Activated CD4-positive, alpha-beta T cell treated with anti-CD3 and anti-CD28 coated beads for 36 hours (primary cell): ENCODE results near the gene C9orf57. TPM values are rescaled to one million over a fixed set of nuclear protein-coding genes. Genes with fewer than 3 reads are reported as not detected.

Experiments
- ATAC-seq: fragments of 200-7000 bp; cut with Tn5 transposase; one replicate; pipeline ENCODE4 v1.10.0; 2021; ENCODE audit warnings: mild to moderate bottlenecking, moderate library complexity
- CTCF ChIA-PET: fragments of 350-600 bp; sonication (Branson Sonifier 250); formaldehyde crosslinking; loops from one replicate; lab custom pipeline; 2021; ENCODE audit warnings: antibody characterized with exemption; lab: Charles Lee
- POLR2A ChIA-PET: fragments of 350-600 bp; sonication (Branson Sonifier 250); formaldehyde crosslinking; loops from one replicate; lab custom pipeline; 2021; ENCODE audit warnings: antibody characterized with exemption, inconsistent platforms; lab: Charles Lee
- DNase-seq: peaks from one replicate; pipeline ENCODE4 v3.0.0-alpha.2; 2020
- H3K27ac Mint-ChIP-seq: one replicate; pipeline ENCODE4 v1.8.0; 2021; ENCODE audit warnings: mixed read lengths
- H3K27me3 Mint-ChIP-seq: one replicate; pipeline ENCODE4 v1.8.0; 2021; ENCODE audit warnings: mixed read lengths
- H3K36me3 Mint-ChIP-seq: one replicate; pipeline ENCODE4 v1.8.0; 2021; ENCODE audit warnings: low read depth, mixed read lengths
- H3K4me1 Mint-ChIP-seq: one replicate; pipeline ENCODE4 v1.8.0; 2021; ENCODE audit warnings: mixed read lengths
- H3K4me3 Mint-ChIP-seq: one replicate; pipeline ENCODE4 v1.8.0; 2021; ENCODE audit warnings: mild to moderate bottlenecking, moderate library complexity, mixed read lengths
- H3K9me3 Mint-ChIP-seq: one replicate; pipeline ENCODE4 v1.8.0; 2021; ENCODE audit warnings: low read depth, mixed read lengths
- intact Hi-C, 2 experiments: fragments of 100-400 bp; cut with DNase I in 1 of 2; cut with micrococcal nuclease in 1 of 2; formaldehyde crosslinking; loops; one replicate each; pipeline versions ENCODE4 v1.14.2 to v1.15.1; 2022 to 2024; cut with DNase I, micrococcal nuclease
- total RNA-seq, 2 experiments: library from RNA; stranded (reverse); gene quantifications; one replicate each; pipeline ENCODE4 v1.2.3, GENCODE V29; 2021

The C9orf57 gene
- total RNA-seq, 2 experiments from 2014 or later, result not detected

DNA sequence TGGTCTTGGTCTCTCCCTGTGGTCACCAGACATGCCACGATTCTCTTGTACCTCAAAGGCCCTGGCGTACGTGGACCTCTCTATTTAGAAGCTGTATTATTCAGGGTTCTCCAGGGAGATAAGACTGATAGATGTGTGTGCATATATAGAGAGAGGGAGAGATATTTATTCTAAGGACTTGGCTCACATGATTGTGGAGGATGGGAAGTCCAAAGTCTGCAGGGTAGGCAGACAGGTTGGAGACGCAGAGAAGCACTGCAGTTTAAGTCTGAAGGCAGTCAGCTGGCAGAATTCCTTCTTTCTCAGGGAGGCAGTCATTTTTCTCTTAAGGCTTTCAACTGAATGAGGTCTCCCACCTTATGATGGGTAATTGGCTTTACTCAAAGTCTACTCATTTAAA lies 16.3 kb downstream of the C9orf57 start:
- POLR2A ChIA-PET, result no interaction called here
- no peak overlapping the region for H3K27ac Mint-ChIP-seq
- CTCF ChIA-PET, result no interaction called here
- H3K4me3 Mint-ChIP-seq, result no peak overlapping the region
- ATAC-seq, result no peak
- H3K36me3 Mint-ChIP-seq, result no peaks in the 10 kb centered on the region
- DNase-seq, result no peak
- intact Hi-C loops, result loop anchor here in 1 of 2 experiments (10.0 kb wide), 2 partner anchors 551 to 781 kb away; no protein-coding TSS in a partner anchor
- H3K9me3 Mint-ChIP-seq, result no peaks in the 10 kb centered on the region
- H3K27me3 Mint-ChIP-seq, result peaks cover 10% of the 10 kb centered on the region
- H3K4me1 Mint-ChIP-seq, result peaks cover 3% of the 10 kb centered on the region

DNA sequence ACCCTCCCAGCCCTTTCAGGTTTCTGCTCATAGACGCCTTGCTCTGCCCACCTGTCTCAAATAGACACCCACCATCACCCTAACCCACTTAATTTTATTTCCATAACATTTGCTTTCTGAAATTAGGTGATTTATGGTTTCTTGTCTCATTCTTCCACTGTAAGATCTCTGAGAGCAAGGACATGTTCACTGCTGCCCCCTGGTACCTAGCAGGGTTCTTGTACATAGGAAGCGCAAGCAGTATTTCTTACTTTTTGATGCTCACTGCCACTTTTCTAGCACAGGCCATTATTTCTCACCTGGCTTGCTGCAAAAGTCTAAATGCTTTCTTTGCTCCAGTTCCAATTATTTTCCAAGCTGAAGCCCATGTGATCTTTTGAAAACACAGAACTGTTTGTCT lies 16.8 kb downstream of the C9orf57 start:
- ChIA-PET POLR2A (no interaction called here), CTCF (no interaction called here)
- H3K27me3 Mint-ChIP-seq, result peaks cover 11% of the 10 kb centered on the region
- H3K9me3 Mint-ChIP-seq, result no peaks in the 10 kb centered on the region
- intact Hi-C loops, result loop anchor here in 1 of 2 experiments (10.0 kb wide), 2 partner anchors 551 to 781 kb away; no protein-coding TSS in a partner anchor
- DNase-seq (no peak), ATAC-seq (no peak)
- H3K27ac Mint-ChIP-seq, result no peak overlapping the region
- H3K4me3 Mint-ChIP-seq, result no peak overlapping the region
- no peaks in the 10 kb centered on the region for H3K36me3 Mint-ChIP-seq
- H3K4me1 Mint-ChIP-seq, result peaks cover 5% of the 10 kb centered on the region

DNA sequence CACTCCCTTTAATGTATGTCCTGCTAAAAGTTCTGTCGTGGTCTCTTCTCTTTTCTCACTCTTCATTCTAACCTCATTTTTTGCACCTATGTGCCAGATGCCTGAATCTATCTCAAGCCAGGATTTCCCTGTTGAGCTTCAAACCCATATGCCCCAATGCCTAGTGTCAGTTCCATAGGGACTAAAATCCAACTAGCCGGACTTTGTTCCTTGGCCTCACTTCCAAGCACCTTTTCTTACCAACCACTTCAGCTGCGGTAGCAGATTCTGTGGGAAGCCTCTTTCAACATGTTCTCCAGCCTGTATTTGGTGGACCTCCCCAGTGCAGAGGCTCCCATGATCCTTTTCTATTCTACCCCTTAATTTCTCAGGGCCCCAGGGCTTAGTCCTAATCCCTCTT lies 17.5 kb downstream of the C9orf57 start:
- intact Hi-C loops, result loop anchor here in 1 of 2 experiments (10.0 kb wide), 2 partner anchors 552 to 782 kb away; no protein-coding TSS in a partner anchor
- no peak for ATAC-seq

DNA sequence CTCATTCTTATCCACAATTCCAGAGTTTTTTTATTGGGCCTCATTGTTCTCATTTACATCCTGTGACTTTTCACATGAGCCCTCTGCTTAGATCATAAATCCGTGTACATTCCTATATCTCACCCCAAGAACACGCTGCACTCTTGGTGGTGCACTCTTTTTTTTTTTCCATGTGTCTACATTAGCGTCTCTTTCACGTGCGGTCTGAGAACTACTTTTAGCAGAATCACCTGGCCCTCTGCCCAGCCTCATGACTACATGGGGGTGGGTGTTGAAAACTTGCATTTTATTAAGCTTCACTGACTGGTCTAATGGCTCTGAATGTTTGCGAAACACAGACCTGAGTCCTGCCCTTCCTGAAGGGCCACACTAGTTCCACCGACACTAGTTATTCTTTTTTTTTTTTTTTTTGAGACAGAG lies 18.6 kb downstream of the C9orf57 start:
- peaks cover 5% of the 10 kb centered on the region for H3K4me1 Mint-ChIP-seq
- peaks cover 11% of the 10 kb centered on the region for H3K27me3 Mint-ChIP-seq
- intact Hi-C loops, result loop anchor here in 1 of 2 experiments (10.0 kb wide), 2 partner anchors 553 to 783 kb away; no protein-coding TSS in a partner anchor
- H3K9me3 Mint-ChIP-seq, result no peaks in the 10 kb centered on the region
- H3K36me3 Mint-ChIP-seq, result no peaks in the 10 kb centered on the region
- ATAC-seq (no peak), DNase-seq (no peak)
- ChIA-PET CTCF (interaction anchor here (9.9 kb wide), 1 partner anchor 233 kb away, joined by 185 read pairs; no protein-coding TSS in a partner anchor), POLR2A (no interaction called here)
- no peak overlapping the region for H3K27ac Mint-ChIP-seq
- no peak overlapping the region for H3K4me3 Mint-ChIP-seq

More for the DNA sequence above, 17.5 kb downstream of the C9orf57 start:
- CTCF ChIA-PET, result interaction anchor here (9.9 kb wide), 1 partner anchor 232 kb away, joined by 185 read pairs; no protein-coding TSS in a partner anchor
- Mint-ChIP-seq H3K4me3 (no peak overlapping the region), H3K9me3 (no peaks in the 10 kb centered on the region), H3K27ac (no peak overlapping the region), H3K36me3 (no peaks in the 10 kb centered on the region), H3K4me1 (peaks cover 5% of the 10 kb centered on the region), H3K27me3 (peaks cover 11% of the 10 kb centered on the region)
- no peak for DNase-seq
- POLR2A ChIA-PET, result no interaction called here

DNA sequence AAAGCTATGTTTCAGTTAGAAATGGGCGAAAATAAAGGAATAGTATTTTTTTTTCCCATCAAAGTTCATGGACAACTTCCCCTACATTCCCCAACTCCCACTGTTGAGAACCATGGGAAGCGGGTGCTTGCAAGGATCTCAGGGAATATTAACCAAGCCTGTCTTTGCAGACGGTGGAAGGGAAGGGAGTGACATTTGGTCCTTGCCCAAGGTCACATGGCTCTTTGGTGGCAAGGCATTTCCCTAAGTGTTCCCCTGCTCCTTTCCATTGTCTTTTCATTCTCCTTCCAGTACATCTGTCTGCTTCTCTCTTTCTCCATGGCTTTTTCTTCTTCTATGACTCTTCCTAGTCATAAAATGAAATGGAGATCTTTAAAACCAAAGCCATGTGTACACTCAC lies 19.0 kb downstream of the C9orf57 start:
- intact Hi-C loops, result loop anchor here in 1 of 2 experiments (10.0 kb wide), 2 partner anchors 553 to 783 kb away; no protein-coding TSS in a partner anchor
- H3K27ac Mint-ChIP-seq, result no peak overlapping the region
- H3K4me1 Mint-ChIP-seq, result peaks cover 5% of the 10 kb centered on the region
- POLR2A ChIA-PET, result no interaction called here
- ATAC-seq (no peak), DNase-seq (no peak)
- peaks cover 11% of the 10 kb centered on the region for H3K27me3 Mint-ChIP-seq
- CTCF ChIA-PET, result interaction anchor here (9.9 kb wide), 1 partner anchor 234 kb away, joined by 185 read pairs; no protein-coding TSS in a partner anchor
- H3K36me3 Mint-ChIP-seq, result no peaks in the 10 kb centered on the region
- no peak overlapping the region for H3K4me3 Mint-ChIP-seq
- no peaks in the 10 kb centered on the region for H3K9me3 Mint-ChIP-seq

DNA sequence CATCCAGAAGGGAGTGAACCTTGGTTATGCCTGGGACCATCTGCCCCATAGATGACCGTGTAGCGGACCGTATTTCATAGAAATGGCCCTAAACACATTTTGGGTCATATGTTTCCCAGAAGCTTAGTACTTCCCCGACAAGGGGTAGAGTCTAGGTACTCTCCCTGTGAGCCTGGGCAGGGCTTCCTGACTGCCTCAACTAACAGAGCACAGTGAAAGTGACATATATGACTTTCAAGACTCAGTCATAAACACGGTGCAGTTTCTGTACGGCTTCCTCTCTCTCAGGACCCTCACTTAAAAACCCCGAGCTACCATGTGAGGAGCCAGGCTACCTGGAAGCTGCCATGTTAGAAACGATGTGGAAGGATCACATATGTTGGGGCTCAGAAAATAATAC lies 20.9 kb downstream of the C9orf57 start:
- Mint-ChIP-seq H3K27ac (no peak overlapping the region), H3K4me1 (peaks cover 5% of the 10 kb centered on the region), H3K36me3 (no peaks in the 10 kb centered on the region), H3K9me3 (no peaks in the 10 kb centered on the region), H3K27me3 (peaks cover 9% of the 10 kb centered on the region), H3K4me3 (no peak overlapping the region)
- peak; percentile 36 for ATAC-seq
- intact Hi-C loops, result loop anchor here (1.0 to 10.0 kb wide), 5 partner anchors 163 to 1045 kb away; no protein-coding TSS in a partner anchor
- no peak for DNase-seq
- POLR2A ChIA-PET, result no interaction called here
- CTCF ChIA-PET, result interaction anchor here (0.6 to 9.9 kb wide), 39 partner anchors 8 to 1051 kb away, joined by 3 to 185 read pairs (median 4); no protein-coding TSS in a partner anchor

DNA sequence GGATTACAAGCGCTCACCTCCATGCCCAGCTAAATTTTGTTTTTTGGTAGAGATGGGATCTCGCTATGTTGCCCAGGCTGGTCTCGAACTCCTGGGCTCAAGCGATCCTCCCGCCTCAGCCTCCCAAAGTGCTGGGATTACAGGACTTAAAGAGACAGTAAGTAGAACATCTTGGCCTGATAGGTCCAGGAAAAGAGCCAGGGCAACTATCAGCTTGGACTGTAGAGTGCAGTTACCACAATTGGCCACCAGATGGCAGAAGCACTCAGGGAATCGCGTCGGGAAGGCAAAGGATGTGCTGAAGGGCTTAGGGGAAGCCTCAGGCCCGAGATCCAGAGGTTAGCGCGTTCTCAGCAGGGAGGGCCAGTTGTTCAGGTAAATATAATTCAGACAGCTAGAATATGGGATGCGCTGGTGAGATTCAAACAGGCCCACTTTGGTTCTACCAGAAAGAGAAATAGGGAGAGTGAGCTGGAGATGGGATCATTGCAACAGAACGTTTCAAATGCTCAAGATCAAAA lies 21.5 kb downstream of the C9orf57 start:
- no peaks in the 10 kb centered on the region for H3K9me3 Mint-ChIP-seq
- intact Hi-C loops, result loop anchor here (1.0 to 10.0 kb wide), 5 partner anchors 163 to 1046 kb away; no protein-coding TSS in a partner anchor

DNA sequence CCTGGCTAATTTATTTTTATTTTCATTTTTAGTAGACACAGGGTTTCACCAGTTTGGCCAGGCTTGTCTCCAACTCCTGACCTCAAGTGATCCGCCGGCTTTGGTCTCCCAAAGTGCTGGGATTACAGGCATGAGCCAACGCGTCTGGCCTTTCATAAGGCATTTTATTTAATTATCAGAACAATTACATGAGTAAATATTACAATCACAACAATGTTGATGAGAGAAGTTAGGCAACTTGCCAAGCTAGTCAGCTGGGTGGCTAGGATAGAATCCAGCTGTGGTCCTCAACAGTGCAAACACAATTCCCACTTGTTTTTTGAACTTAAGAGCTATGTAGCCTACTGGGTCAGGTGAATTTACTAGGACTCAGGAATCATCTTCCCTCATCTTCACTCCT lies 22.0 kb downstream of the C9orf57 start:
- ATAC-seq (no peak), DNase-seq (no peak)
- Mint-ChIP-seq H3K4me1 (peaks cover 5% of the 10 kb centered on the region), H3K4me3 (no peak overlapping the region), H3K27ac (no peak overlapping the region), H3K27me3 (peaks cover 7% of the 10 kb centered on the region), H3K36me3 (no peaks in the 10 kb centered on the region), H3K9me3 (no peaks in the 10 kb centered on the region)
- ChIA-PET POLR2A (no interaction called here), CTCF (interaction anchor here (0.6 to 9.9 kb wide), 40 partner anchors 8 to 1039 kb away, joined by 3 to 185 read pairs (median 4); no protein-coding TSS in a partner anchor)
- intact Hi-C loops, result loop anchor here in 1 of 2 experiments (5.0 to 10.0 kb wide), 4 partner anchors 164 to 1046 kb away; no protein-coding TSS in a partner anchor

More for the DNA sequence above, 21.5 kb downstream of the C9orf57 start:
- ChIA-PET CTCF (interaction anchor here (0.6 to 9.9 kb wide), 51 partner anchors 9 to 1051 kb away, joined by 3 to 185 read pairs (median 4); no protein-coding TSS in a partner anchor), POLR2A (no interaction called here)
- Mint-ChIP-seq H3K27ac (no peak overlapping the region), H3K36me3 (no peaks in the 10 kb centered on the region), H3K4me1 (peaks cover 5% of the 10 kb centered on the region), H3K4me3 (no peak overlapping the region), H3K27me3 (peaks cover 8% of the 10 kb centered on the region)
- DNase-seq (peak; percentile 79), ATAC-seq (peak; percentile 79)

DNA sequence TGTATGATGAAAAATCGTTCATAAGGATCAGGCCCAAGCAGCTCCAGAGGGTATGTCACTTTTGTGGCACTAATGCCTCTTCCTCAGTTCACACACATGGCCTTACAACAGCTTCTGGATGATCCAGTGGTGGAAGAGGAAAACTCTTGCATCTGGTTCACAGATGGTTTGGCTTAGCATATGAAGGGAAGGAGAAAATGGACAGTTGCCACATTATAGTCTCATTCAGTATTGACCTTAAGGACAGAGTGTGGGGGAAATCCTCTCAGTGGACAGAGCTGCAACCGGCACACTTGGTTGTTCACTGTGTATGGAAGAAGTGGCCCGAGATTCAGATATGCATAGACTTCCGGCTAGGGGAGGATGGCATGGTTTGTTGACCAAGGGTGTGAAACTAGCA lies 22.8 kb downstream of the C9orf57 start:
- DNase-seq, result no peak
- ChIA-PET CTCF (interaction anchor here (0.6 to 9.9 kb wide), 6 partner anchors 8 to 820 kb away, joined by 3 to 185 read pairs (median 5); no protein-coding TSS in a partner anchor), POLR2A (no interaction called here)
- H3K9me3 Mint-ChIP-seq, result no peaks in the 10 kb centered on the region
- peaks cover 5% of the 10 kb centered on the region for H3K4me1 Mint-ChIP-seq
- no peaks in the 10 kb centered on the region for H3K36me3 Mint-ChIP-seq
- peaks cover 3% of the 10 kb centered on the region for H3K27me3 Mint-ChIP-seq
- H3K4me3 Mint-ChIP-seq, result no peak overlapping the region
- no peak overlapping the region for H3K27ac Mint-ChIP-seq
- no peak for ATAC-seq
- intact Hi-C loops, result loop anchor here in 1 of 2 experiments (5.0 to 10.0 kb wide), 4 partner anchors 165 to 1047 kb away; no protein-coding TSS in a partner anchor

DNA sequence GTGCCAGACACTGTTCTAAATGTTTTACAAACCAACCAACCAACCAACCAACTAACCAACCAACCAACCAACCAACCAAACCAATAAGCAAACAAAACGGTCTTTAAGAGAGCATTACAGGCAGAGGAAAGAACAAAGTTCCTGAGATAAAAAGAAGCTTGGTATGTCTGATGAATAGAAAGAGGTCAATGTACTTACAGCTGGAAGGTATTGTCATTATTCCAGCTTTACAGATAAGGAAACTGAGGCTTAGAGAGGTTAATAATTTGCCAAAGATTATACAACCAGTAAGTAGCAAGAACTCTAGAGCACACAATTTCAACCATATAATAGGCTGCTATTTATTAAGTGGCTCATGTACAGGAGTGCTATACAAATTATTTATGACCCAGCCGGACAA lies 29.6 kb downstream of the C9orf57 start:
- no peak for DNase-seq
- intact Hi-C loops, result loop anchor here in 1 of 2 experiments (10.0 kb wide), 2 partner anchors 994 to 1054 kb away; no protein-coding TSS in a partner anchor
- no peak overlapping the region for H3K27ac Mint-ChIP-seq
- ChIA-PET CTCF (interaction anchor here (1.6 kb wide), 1 partner anchor 8 kb away, joined by 8 read pairs; no protein-coding TSS in a partner anchor), POLR2A (no interaction called here)
- H3K9me3 Mint-ChIP-seq, result no peaks in the 10 kb centered on the region
- no peak for ATAC-seq
- H3K36me3 Mint-ChIP-seq, result no peaks in the 10 kb centered on the region
- no peak overlapping the region for H3K4me3 Mint-ChIP-seq
- no peaks in the 10 kb centered on the region for H3K4me1 Mint-ChIP-seq
- H3K27me3 Mint-ChIP-seq, result no peaks in the 10 kb centered on the region

DNA sequence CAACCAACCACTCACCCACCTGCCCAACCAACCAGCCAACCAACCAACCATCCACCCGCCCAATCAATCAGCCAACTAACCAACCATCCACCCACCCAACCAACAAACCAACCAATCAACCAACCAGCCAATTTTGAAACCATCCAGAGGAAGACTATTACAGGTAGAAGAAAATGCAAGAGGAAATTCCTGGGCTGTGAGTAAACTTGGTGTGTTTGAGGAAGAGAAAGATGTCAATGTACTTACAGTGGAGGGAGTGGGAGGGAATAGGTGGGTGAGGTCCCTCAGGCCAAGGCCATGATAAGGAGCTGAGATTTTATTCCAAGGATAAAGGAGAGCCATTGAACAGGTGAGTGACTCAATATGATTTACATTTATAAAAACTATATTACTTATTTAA lies 30.4 kb downstream of the C9orf57 start:
- intact Hi-C loops, result loop anchor here (5.0 to 10.0 kb wide), 4 partner anchors 425 to 1055 kb away; no protein-coding TSS in a partner anchor
- Mint-ChIP-seq H3K4me3 (no peak overlapping the region), H3K9me3 (no peaks in the 10 kb centered on the region), H3K27ac (no peak overlapping the region), H3K27me3 (no peaks in the 10 kb centered on the region), H3K36me3 (no peaks in the 10 kb centered on the region), H3K4me1 (no peaks in the 10 kb centered on the region)
- no peak for ATAC-seq
- no peak for DNase-seq
- CTCF ChIA-PET, result interaction anchor here (0.7 to 1.6 kb wide), 2 partner anchors 9 to 190 kb away, joined by 3 to 8 read pairs; no protein-coding TSS in a partner anchor
- POLR2A ChIA-PET, result no interaction called here
